GM04504 (cell line): ENCODE results near the gene PIGO.

Source experiments
- DNase-seq: peaks from one replicate; pipeline ENCODE4 v3.0.0-alpha.2; 2012; ENCODE audit warnings: low read depth

Gene PIGO

DNA sequence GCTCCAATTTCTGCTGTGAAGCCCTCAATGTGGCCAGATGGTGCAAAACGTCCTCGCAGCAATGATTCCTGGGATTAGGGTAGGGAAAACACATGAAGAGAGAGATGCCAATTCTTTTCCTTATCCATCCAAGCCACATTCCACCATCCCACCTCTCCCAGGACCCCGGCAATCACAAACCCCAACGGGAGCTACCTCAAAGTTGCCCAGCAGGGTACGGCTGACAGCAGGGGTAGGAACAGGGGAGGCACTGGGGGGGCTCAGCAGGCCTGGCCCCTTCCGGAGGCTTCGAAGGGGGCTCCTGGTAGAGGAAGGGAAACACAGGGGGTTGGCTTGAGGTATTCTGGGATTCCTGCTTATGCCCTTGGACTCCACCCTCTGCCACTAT lies 9.9 kb upstream of the PIGO start:
- DNase-seq, result no peak

DNA sequence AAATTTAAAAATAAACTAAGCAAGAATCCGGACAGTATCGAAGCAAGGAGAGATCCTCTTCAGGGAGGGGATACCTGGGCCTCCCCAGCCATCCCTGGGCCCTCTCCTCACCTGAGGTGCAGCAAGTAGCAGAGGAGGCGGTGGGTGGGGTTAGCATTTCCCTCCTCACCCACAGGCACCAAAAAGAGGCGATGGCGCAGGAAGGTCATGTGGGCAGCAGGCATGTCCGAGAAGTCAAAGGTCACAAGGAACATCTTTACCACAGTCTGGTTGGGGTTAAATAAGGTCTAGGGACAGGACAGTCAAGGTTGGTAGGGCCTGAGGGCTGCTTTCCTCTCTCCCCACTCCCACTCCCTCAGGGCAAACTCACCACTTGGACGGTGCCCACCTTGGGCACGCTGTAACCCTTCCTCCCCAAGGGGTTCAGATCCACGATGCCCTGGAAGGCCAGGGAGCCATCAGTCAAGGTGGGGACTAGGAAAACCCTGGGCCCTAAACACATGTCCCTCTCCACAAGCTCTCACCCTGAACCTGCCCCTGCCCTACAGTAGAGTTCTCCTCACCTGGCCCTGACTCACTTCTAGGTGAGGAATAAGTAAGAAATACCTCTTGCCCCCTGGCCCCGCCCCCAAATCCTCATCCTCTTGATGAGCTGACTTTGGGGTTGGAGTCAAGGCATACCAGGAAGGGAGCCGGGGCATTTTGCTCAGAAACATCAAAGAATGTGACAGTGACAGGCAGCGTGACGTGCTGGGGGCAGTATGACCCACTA lies 9.4 kb upstream of the PIGO start:
- DNase-seq, result no peak

DNA sequence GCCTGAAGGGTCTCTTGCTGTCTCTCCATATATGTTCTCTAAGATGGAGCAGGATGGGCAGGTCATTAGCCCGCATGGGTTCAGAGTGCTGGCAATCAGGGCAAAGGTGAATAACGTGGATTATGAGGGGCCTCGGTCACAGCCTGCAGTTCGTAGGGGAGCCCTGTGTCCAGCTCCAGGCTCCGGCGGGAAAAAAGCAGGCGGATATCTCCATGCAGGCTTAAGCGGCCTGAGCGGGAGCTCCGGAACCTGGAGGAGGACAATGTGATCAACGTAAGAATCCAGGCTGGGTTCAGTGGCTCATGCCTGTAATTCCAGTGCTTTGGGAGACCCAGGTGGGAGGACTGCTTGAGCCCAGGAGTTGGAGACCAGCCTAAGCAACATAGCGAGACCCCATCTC lies 8.7 kb upstream of the PIGO start:
- DNase-seq, result no peak

DNA sequence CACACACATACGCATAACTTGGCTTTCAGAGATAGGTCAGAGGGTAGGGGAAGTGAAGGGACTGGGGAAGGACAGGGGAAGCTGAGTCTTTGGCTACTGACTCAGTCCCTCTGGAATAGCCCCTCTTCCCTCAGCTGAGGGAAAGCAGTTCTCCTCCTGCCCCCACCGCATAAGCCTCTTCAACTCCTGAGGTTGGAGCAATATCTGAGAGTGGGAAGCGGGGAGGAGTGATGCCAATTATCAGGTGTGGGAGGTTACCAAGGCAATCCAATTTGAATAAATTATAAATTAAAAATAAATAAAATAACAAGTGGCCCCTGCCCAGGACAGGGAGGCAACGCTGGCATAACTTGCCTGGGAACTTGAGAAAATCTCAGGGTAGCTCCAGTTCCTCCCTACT lies 8.2 kb upstream of the PIGO start:
- no peak for DNase-seq

DNA sequence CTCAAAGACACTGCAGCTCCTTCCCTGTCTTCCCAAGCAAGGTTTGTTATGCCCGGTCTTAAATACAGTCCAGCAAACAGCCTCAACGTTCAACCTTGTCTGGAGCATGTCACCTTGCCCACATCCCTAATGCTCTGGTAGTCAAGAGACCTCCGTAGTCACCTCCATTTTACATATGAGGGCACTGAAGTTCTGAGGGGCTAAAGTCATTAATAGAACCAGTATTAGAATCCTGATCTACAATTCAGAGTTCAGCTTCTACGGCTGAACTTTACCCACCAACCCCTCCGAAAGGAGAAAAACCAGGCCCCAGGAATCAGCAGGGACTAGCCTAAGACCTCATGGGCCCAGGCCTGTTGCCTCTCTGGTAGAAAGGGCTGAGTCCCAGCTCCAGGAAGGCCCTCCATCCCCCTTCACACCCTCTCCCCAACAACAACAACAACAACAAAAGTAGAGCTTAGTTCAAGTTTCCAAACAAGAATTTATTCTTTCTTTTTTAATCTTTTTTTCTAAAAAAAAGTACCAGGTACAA lies 7.3 kb upstream of the PIGO start:
- no peak for DNase-seq

DNA sequence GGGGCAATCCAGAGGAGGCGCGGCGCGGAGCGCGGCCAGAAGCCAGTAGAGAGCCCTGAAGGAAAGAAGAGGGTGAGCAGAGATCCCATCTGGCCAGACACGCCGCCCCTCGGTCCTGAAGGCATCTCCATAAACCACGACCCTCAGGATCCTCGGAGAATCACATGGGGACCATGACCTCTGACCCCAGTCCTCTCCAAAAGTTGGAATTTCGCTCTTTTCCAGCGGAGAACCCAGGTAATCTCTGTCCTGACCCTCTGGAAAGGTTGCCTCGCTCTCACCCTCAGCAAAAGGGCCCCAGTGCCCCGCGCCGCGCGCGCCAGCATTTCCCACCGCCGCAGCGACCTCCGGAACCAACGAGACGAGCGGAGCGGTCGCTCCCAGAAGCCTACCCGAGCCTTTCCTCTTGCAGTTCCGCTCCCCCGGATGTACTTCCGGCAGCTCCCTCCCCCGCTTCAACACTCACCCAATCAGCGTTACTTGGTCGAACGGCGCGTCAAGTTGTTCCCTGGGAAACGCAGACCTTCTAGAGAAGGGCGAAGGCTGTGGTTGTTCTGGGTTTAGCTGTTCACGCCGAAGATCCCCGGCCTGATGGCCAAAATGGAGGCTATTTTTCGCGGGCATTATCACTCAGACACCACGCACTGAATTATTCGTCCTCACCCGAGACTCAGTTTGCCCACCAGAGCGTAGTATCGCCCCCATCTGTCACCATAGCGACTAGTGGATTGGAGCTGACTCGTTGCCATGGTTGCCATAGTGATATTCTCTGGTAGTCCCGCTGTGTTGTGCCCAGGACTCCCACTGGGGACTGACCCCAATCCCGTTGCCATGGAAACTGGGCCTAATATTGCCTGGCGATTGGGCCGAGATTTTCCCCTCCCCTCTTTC lies 6.6 kb upstream of the PIGO start, which contains the start of gene STOML2:
Gene STOML2 (minus strand): TSS at position 363 of the 891 bp plus-strand sequence. CDS start 37 bp downstream, at position 326.
- DNase-seq, result peak; percentile 92

DNA sequence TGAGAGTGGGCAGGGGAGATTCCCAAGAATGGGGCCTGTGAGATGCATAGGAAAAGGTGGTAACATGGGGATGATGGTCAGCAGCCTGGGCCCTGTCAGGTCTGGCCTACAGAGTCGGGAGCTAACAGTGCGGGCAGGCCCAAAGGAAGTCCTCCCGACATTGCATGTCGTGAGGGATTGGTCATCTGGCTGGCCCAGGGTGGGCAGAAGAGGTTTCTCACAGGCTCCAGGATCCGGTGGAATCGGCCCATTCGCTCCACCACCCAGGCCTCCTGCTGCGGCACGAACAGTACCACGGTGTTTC lies 6.0 kb upstream of the PIGO start:
- DNase-seq, result no peak

DNA sequence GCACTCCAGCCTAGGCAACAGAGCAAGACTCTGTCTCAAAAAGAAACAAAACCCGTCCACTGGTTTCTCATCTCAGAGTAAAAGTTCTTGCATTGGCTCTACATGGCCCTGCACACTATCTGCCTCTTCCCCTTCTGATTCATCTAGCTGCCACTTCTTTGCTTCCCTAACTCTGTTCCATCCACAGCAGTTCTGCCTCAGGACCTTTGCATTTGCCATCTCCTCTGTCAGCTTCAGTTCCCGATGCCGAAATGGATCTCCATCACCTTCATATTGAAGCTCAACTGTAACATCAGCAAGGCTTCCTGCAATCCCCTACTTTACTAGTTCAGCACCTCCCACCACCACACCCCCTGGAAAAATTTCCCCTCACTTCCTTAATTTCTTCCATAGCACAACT lies 1.2 kb upstream of the PIGO start:
- no peak for DNase-seq

DNA sequence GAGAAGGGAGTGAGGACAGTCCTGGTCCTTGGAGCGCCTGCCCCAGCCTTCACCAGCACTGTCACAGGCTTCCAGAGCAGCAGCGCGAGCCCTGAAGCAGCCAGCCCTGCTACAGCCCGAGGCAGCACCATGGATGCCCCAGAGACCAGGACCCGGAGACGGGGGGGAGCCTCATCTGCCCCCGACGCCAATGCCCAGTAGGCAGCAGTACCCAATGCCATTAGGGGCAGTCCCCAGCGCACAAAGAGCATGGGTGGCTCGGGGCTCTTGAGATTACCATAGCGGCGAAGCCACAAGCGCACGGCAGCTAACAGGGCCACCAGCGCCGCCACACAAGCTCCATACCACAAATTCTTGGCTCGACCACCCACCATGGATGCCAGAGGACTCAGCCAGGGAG lies 4.9 kb downstream of the PIGO start:
- no peak for DNase-seq

DNA sequence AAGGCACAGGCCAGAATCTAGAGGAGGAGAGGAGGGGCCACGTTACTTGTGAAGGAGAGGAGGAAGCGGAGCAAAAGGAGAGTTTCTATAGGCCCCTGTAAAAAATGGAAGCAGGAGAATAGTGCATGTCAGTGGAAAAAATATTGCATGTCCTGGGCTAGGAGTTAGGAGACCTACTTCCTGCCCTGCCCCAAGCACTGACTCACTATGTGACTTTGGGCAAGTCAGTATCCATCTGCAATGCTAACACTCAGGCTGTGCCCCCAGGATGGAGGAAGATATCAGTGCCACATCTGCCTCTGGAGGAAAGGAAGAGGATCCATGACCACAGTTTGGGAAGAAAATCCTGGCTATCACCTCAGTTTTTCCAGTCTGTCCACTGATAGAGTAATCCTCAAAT lies 7.0 kb downstream of the PIGO start:
- DNase-seq, result no peak

DNA sequence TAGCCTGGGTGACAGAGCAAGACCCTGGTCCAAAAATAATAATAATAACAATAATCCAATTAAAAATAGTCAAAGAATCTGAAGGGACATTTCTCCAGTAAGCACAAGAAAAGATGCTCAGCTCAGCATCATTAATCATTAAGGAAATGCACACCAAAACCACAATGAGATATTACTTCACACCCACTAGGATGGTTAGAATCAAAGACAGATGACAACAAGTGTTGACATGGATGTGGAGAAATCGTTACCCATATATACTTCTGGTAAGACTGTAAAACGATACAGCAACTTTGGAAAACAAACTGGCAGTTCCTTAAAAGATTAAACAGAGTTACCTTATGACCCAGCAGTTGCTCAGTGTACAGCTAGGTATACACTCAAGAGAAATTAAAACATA lies 11.3 kb downstream of the PIGO start:
- no peak for DNase-seq

DNA sequence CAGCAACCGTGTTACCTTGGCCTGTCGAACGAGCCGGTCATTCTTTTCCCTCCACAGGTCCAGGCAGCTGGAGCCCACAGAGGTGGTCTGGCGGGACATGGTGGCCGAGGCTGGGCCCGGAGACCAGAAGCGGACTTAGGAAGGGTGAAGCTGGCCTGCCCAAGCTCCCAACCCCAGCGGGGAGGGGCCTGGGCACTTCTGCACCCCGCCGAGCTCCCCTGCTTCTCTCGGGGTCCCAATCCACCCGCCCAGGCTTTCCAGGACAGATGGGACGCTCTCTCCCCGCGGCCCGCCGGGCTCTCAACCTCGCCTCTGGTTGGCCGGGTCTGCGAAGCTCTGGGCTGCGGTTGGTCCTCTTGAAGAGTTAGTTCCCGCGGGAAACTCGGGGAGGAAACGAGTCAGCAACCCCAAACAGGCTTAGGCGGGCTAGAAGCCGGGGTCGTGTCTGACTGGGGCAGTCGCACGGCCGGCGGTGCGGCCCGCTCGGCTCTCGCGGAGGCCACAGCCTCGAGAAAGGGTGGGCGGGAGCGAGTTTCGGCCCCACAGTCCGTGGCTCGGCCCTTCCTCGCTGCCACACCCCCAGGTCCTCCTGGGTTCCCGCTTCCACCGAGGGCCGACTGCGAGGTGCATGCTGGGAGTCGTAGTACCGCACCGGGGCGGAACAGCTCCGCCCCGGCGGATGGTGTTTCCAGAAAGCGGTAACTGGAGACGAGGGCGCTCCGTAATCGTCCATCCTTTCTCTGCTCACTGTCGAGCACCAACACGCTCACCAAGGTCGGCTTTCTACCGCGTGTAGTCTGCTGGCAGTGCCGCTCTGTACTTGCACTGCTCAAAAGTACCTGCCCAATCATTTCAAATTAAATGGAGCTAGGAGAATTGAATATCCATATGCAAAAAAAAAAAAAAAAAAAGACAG lies 16.7 kb downstream of the PIGO start, which contains the start of gene FANCG:
Gene FANCG (minus strand): TSS at position 517 of the 916 bp plus-strand sequence. CDS start 418 bp downstream, at position 99.
- DNase-seq, result peak; percentile 84

DNA sequence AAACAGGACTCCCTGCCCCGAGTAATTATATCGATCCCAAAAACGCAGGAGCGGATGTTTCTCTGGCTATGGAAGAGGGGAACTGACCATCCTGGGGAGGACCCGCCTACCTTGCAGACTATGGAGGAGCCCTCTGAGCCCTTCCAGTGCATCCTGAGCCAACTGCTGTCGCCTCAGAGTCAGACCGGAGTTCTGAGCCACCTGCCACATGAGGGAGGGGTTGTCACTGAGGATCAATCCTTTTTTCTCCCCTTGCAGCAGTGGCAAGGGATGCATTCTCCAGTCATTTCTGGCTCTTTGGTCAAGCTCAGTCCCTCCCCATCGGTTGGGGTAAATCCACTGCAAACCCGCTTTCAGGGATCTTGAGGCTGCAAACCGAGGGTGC lies 17.4 kb downstream of the PIGO start:
- DNase-seq, result no peak

DNA sequence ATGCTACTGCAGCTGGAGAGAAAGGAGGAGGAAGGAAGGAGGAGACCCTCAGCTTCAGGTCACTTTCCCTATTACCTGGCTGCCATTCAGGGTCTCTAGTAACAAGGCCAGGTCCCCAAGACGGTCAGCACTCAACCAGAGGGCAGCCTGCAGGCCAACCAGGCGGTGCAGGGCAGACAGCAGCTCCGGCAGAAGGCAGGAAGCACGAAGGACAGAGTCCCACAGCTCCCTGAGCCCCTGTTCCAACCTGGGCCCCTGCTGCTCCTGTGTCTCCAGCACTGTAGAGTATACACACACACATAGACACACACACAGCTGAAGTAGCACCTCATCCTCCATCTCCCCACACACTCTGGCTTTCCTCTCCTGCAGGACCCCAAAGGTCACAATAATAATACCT lies 18.3 kb downstream of the PIGO start:
- no peak for DNase-seq

DNA sequence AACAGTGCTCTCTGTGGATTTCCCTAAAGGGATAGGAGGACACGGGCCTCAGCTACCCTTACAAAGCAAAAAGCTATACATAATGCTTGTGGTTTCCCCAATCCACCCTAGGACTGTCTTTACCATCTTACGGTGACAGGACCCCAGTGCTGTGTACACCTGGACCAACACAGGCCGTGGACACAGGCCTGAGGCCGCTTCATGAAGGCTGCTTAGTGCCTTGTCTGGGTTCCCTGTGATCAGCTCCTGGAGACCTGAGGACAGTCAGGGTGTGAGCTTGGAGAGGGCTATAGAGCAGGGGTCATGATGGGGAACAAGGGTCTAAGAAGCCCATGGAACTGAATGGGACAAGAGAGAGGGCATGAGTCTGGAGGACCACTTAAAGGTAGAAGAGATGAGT lies 19.5 kb downstream of the PIGO start:
- no peak for DNase-seq

DNA sequence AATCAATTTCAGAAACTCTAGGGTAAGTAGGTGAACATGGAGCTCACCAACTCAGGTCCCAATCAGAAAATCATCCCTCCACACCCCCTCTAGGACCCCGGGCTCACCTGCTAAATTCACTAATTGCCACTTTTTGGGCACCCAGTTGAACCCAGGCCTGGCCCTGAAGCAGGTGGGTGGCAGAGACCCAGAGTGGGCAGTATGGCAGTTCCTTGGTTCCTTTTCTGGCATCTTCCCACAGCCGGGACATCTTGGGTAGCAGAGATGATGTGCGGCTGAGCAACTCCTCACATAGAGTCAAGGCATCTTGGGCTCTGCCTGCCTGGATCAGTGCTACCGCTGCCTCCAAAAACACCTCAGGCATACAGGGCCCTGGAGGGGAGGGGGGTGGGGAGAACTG lies 21.0 kb downstream of the PIGO start:
- DNase-seq, result no peak

DNA sequence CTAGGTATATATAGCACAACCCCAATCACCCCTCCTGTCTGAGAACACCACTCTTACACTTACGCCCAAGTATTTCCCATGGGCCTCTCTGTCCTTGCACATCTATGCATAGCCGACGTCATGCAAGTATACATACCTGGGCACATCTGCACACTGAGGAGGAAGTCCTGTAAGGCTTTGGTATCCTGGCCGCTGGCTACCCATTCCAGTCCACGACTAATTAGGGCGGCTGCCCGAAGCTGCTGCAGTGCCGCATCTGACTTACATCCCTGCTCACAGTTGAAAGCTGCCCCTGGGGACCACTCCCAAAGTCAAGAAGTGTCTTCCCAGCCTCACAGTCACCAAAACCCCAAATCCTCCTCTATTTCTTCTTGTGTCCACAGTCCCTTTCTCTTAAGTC lies 21.6 kb downstream of the PIGO start:
- no peak for DNase-seq

DNA sequence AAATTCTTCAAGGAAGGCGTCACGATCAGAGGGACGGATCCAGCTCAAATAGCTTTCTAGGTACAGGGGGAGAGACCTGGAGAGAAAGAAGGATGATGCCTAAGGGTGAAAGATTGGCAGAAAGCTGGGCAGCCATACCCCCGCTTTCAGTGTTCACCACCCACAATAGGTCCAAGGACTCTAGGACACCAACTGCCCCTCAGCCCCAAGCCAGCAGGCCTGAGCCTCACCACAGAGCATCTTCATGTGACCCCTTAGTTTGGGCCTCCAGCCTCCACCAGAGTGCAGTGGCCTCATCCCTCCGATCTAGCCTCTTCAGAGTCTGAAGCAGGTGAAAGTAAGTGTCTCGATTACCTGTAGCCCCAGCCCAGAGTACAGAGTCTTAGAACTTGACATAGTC lies 22.2 kb downstream of the PIGO start:
- no peak for DNase-seq

DNA sequence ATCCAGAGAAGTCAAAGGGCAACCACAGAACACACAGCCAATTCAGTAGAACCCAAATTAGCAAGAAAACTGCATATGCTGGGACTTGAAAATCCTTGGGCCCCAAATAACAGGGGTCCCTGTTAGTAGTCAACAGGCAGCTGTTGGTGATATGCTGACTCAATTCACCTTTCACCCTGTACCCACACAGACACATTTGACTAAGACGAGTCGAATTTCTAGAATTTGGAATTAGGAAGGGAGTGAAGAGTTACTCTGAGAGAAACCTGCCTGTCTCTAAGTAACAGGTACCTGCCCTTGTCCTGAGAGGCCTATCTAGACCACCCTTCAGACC lies 23.1 kb downstream of the PIGO start:
- DNase-seq, result no peak

DNA sequence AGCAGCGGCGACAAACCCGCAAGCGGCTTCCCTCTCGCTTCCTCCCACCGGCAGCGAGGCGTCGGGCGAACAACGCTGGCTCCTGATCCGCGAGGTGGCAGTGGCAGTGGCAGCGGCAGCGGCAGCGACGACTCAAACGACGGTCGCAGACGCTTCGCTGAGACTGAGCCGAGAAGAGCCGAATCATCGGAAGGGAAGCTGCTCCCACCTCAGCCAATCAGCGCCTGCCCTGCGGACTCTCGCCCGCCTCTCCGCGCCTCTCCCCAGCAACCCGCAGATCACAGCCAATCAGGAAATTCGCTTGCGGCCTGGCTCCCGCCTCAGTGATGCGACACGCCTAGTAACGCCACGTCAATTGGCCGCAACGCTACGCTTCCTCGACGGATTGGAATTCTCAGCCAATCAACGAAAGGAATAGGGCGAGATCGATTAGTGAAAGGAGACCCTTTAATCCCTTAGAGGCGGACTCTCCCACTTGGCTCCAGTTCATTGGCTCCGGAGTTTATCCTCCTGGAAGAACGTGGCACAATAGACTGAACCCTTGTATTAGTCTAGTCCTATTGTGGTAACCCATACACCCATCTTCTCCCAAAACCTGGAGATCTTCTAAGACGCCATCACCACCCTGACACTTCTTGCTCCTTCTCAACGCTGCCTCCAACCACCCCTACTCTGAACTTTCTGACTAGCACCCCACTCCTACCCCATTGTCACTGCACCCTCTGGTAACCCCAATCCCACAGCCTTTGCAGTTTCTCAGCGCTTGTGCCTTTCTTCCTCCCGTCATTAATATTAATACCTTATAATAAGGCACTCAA lies 23.7 kb downstream of the PIGO start, which contains the start of gene VCP:
Gene VCP (minus strand): TSS at position 165 of the 818 bp plus-strand sequence. CDS start 272 bp downstream, outside the sequence.
- peak; percentile 99 for DNase-seq

DNA sequence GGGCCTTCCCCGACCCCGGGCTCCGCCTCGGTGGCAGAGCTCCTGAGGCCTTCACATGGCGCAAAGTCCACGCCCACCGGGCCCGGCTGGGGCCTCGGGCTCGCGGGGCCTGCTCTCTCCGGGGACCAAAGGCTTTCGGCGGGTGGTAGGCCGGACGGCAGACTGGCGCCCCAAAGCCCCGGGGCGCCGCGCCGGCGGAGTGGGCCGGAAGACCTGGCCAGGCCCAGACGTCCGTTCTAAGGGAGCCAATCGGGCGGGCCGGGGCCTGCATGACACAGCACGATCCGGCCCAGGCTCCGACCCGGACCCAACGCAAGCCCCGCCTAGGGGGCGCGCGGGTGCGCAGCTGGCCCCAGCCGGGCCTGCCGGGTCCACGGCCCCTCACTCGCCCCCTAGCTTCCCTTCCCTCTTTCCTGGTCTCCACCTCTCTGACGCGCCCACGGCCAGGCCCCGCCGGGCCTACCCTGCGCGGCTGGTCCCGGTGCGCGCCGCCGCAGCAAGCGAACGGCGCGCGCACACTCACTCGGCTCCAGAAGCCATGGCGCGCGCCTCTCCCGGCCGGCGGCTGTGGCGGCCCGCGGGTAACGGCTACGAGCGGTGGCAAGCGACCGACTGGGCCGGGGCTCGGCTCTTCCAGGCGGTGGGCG lies 24.5 kb downstream of the PIGO start:
- DNase-seq, result peak; percentile 61
